WTC11 (cell line): ENCODE results near the gene NFAM1. TPM values are rescaled to one million over a fixed set of nuclear protein-coding genes. Genes with fewer than 3 reads are reported as not detected.

Experiments
- ATAC-seq: fragments of 200-7000 bp; cut with Tn5 transposase; 2 replicates; pipeline ENCODE4 v1.10.0; 2021; ENCODE audit warnings: mild to moderate bottlenecking, moderate library complexity
- CTCF ChIA-PET: fragments of 300-600 bp; sonication (Branson Sonifier 250); formaldehyde crosslinking; loops from one replicate; lab custom pipeline; 2021; ENCODE audit warnings: antibody characterized with exemption; lab: Charles Lee
- POLR2A ChIA-PET: fragments of 350-600 bp; sonication (Branson Sonifier 250); formaldehyde crosslinking; loops from one replicate; lab custom pipeline; 2021; ENCODE audit warnings: antibody characterized with exemption; lab: Charles Lee
- DNase-seq: peaks from one replicate; pipeline ENCODE4 v3.0.0; 2021; ENCODE audit warnings: low spot score
- H3K27ac Mint-ChIP-seq: 2 replicates; pipeline ENCODE4 v1.8.0; 2021; ENCODE audit warnings: mixed read lengths
- H3K27me3 Mint-ChIP-seq: 2 replicates; pipeline ENCODE4 v1.8.0; 2021; ENCODE audit warnings: low read depth, mild to moderate bottlenecking, moderate library complexity, mixed read lengths
- H3K36me3 Mint-ChIP-seq: 2 replicates; pipeline ENCODE4 v1.8.0; 2021; ENCODE audit warnings: mixed read lengths
- H3K4me1 Mint-ChIP-seq: 2 replicates; pipeline ENCODE4 v1.8.0; 2022; ENCODE audit warnings: mixed read lengths
- H3K4me3 Mint-ChIP-seq: 2 replicates; pipeline ENCODE4 v1.8.0; 2021; ENCODE audit warnings: mild to moderate bottlenecking, moderate library complexity, mixed read lengths
- H3K9me3 Mint-ChIP-seq: 2 replicates; pipeline ENCODE4 v1.8.0; 2021; ENCODE audit warnings: mixed read lengths
- FOXP1 ChIP-seq: sonication (generic); formaldehyde crosslinking; IDR thresholded peaks from 2 replicates; pipeline ENCODE4 v1.8.0; 2022; ENCODE audit warnings: missing genetic modification reagents, mild to moderate bottlenecking, moderate library complexity, borderline replicate concordance
- GABPB1 ChIP-seq: sonication (generic); formaldehyde crosslinking; IDR thresholded peaks from 2 replicates; pipeline ENCODE4 v1.8.1; 2023; ENCODE audit warnings: mild to moderate bottlenecking, missing genetic modification reagents
- GTF2I ChIP-seq: fragments of 250-450 bp; sonication (Bioruptor Pico); conservative IDR thresholded peaks from 2 replicates; pipeline ENCODE4 v1.4.0; 2021; ENCODE audit warnings: mild to moderate bottlenecking
- KAT7 ChIP-seq: sonication (generic); formaldehyde crosslinking; IDR thresholded peaks from 2 replicates; pipeline ENCODE4 v1.8.1; 2023; ENCODE audit warnings: missing genetic modification reagents, mild to moderate bottlenecking, borderline replicate concordance
- PRRX2 ChIP-seq: fragments of 250-450 bp; sonication (Bioruptor Pico); IDR thresholded peaks from 2 replicates; pipeline ENCODE4 v1.8.0; 2021; ENCODE audit warnings: mild to moderate bottlenecking
- SMAD4 ChIP-seq: sonication (generic); formaldehyde crosslinking; IDR thresholded peaks from 2 replicates; pipeline ENCODE4 v1.8.0; 2022; ENCODE audit warnings: mild to moderate bottlenecking, missing genetic modification reagents
- ZNF121 ChIP-seq: sonication (generic); formaldehyde crosslinking; IDR thresholded peaks from 2 replicates; pipeline ENCODE4 v1.8.0; 2023; ENCODE audit warnings: missing genetic modification reagents
- ZNF219 ChIP-seq: sonication (generic); formaldehyde crosslinking; IDR thresholded peaks from 2 replicates; pipeline ENCODE4 v1.8.0; 2023; ENCODE audit warnings: missing genetic modification reagents, mild to moderate bottlenecking, borderline replicate concordance
- ZNF281 ChIP-seq: sonication (generic); formaldehyde crosslinking; IDR thresholded peaks from 2 replicates; pipeline ENCODE4 v1.8.0; 2023; ENCODE audit warnings: mild to moderate bottlenecking, missing genetic modification reagents
- total RNA-seq: library from RNA; stranded (reverse); gene quantifications from 3 replicates; pipeline ENCODE4 v1.2.3, GENCODE V29; 2021
- TF ChIP-seq, protein P1 (sequence below): sonication (generic); formaldehyde crosslinking; IDR thresholded peaks from 2 replicates; pipeline ENCODE4 v1.8.1; 2022; ENCODE audit warnings: mild to moderate bottlenecking, missing genetic modification reagents, moderate library complexity, borderline replicate concordance
- TF ChIP-seq, protein P2 (sequence below): fragments of 250-450 bp; sonication (Bioruptor Pico); IDR thresholded peaks from 2 replicates; pipeline ENCODE4 v2.1.2; 2022; ENCODE audit warnings: mild to moderate bottlenecking, moderate library complexity
- TF ChIP-seq, protein P3 (sequence below): sonication (generic); formaldehyde crosslinking; IDR thresholded peaks from 2 replicates; pipeline ENCODE4 v1.8.1; 2023; ENCODE audit warnings: mild to moderate bottlenecking, missing genetic modification reagents, moderate library complexity
- TF ChIP-seq, protein P4 (sequence below): sonication (generic); formaldehyde crosslinking; IDR thresholded peaks from 2 replicates; pipeline ENCODE4 v1.8.0; 2022; ENCODE audit warnings: mild to moderate bottlenecking, missing genetic modification reagents
- TF ChIP-seq, protein P5 (sequence below): sonication (generic); formaldehyde crosslinking; IDR thresholded peaks from 2 replicates; pipeline ENCODE4 v1.8.0; 2022; ENCODE audit warnings: mild to moderate bottlenecking, missing genetic modification reagents
- TF ChIP-seq, protein P6 (sequence below): sonication (generic); formaldehyde crosslinking; conservative IDR thresholded peaks from 2 replicates; pipeline ENCODE4 v1.8.1; 2022; ENCODE audit warnings: mild to moderate bottlenecking, missing genetic modification reagents

The NFAM1 gene
- total RNA-seq, 1 experiment from 2014 or later, result 1.6 TPM

GRCh38 chr22:42376711-42377554, 55.3 kb downstream of the NFAM1 start (continued):
- TF ChIP-seq, protein P1, sequence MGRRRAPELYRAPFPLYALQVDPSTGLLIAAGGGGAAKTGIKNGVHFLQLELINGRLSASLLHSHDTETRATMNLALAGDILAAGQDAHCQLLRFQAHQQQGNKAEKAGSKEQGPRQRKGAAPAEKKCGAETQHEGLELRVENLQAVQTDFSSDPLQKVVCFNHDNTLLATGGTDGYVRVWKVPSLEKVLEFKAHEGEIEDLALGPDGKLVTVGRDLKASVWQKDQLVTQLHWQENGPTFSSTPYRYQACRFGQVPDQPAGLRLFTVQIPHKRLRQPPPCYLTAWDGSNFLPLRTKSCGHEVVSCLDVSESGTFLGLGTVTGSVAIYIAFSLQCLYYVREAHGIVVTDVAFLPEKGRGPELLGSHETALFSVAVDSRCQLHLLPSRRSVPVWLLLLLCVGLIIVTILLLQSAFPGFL, result no peak
- TF ChIP-seq PRRX2 (no peak), GABPB1 (CRISPR knock-in tag) (no peak), ZNF219 (no peak), ZNF121 (CRISPR knock-in tag) (peak; percentile 21; the same call in 1 of the 2 replicates), GTF2I (CRISPR knock-in tag) (peak; percentile 77; the same call in 1 of the 2 replicates), FOXP1 (CRISPR knock-in tag) (peak; percentile 21; the same call in 1 of the 2 replicates), ZNF281 (CRISPR knock-in tag) (0 out of 2 replicates have a peak, but pooled peaks have one; percentile 56), KAT7 (0 out of 2 replicates have a peak, but pooled peaks have one; percentile 37), SMAD4 (no peak)
- TF ChIP-seq, protein P2, sequence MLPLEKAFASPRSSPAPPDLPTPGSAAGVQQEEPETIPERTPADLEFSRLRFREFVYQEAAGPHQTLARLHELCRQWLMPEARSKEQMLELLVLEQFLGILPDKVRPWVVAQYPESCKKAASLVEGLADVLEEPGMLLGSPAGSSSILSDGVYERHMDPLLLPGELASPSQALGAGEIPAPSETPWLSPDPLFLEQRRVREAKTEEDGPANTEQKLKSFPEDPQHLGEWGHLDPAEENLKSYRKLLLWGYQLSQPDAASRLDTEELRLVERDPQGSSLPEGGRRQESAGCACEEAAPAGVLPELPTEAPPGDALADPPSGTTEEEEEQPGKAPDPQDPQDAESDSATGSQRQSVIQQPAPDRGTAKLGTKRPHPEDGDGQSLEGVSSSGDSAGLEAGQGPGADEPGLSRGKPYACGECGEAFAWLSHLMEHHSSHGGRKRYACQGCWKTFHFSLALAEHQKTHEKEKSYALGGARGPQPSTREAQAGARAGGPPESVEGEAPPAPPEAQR (CRISPR knock-in tag), result no peak
- TF ChIP-seq, protein P3, sequence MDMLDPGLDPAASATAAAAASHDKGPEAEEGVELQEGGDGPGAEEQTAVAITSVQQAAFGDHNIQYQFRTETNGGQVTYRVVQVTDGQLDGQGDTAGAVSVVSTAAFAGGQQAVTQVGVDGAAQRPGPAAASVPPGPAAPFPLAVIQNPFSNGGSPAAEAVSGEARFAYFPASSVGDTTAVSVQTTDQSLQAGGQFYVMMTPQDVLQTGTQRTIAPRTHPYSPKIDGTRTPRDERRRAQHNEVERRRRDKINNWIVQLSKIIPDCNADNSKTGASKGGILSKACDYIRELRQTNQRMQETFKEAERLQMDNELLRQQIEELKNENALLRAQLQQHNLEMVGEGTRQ (CRISPR knock-in tag), result peak; percentile 75
- TF ChIP-seq, protein P4, sequence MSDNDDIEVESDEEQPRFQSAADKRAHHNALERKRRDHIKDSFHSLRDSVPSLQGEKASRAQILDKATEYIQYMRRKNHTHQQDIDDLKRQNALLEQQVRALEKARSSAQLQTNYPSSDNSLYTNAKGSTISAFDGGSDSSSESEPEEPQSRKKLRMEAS, result peak; percentile 97

- Mint-ChIP-seq H3K4me3 (no peak overlapping the region), H3K27ac (no peak overlapping the region), H3K9me3 (peaks cover 6% of the 10 kb centered on the region), H3K36me3 (peaks cover 8% of the 10 kb centered on the region), H3K4me1 (peaks cover 46% of the 10 kb centered on the region), H3K27me3 (peaks cover 17% of the 10 kb centered on the region)
- TF ChIP-seq, protein P5, sequence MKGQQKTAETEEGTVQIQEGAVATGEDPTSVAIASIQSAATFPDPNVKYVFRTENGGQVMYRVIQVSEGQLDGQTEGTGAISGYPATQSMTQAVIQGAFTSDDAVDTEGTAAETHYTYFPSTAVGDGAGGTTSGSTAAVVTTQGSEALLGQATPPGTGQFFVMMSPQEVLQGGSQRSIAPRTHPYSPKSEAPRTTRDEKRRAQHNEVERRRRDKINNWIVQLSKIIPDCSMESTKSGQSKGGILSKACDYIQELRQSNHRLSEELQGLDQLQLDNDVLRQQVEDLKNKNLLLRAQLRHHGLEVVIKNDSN (CRISPR knock-in tag), result peak; percentile 77; the same call in 1 of the 2 replicates
- TF ChIP-seq, protein P3 (CRISPR knock-in tag), result peak; percentile 88
- TF ChIP-seq, protein P6, sequence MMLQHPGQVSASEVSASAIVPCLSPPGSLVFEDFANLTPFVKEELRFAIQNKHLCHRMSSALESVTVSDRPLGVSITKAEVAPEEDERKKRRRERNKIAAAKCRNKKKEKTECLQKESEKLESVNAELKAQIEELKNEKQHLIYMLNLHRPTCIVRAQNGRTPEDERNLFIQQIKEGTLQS, result no peak
- DNase-seq, result no peak
- no peak; the same call in 1 of the 2 replicates for ATAC-seq
- ChIA-PET POLR2A (interaction anchor here (0.6 to 0.7 kb wide), 2 partner anchors 54 to 67 kb away, joined by 3 to 6 read pairs; no protein-coding TSS in a partner anchor), CTCF (interaction anchor here (0.9 to 3.3 kb wide), 6 partner anchors 8 to 68 kb away, joined by 3 to 12 read pairs (median 4); no protein-coding TSS in a partner anchor)
Measured at GRCh38 chr22:42375982-42376381, 56.2 kb downstream of the NFAM1 start.
